Measurements from ENCODE around the gene MTG2. TPM values are rescaled to one million over a fixed set of nuclear protein-coding genes. Genes with fewer than 3 reads are reported as not detected.

Gene MTG2
- total RNA-seq, 1 donor from 2014 or later, result 29.3 TPM

DNA sequence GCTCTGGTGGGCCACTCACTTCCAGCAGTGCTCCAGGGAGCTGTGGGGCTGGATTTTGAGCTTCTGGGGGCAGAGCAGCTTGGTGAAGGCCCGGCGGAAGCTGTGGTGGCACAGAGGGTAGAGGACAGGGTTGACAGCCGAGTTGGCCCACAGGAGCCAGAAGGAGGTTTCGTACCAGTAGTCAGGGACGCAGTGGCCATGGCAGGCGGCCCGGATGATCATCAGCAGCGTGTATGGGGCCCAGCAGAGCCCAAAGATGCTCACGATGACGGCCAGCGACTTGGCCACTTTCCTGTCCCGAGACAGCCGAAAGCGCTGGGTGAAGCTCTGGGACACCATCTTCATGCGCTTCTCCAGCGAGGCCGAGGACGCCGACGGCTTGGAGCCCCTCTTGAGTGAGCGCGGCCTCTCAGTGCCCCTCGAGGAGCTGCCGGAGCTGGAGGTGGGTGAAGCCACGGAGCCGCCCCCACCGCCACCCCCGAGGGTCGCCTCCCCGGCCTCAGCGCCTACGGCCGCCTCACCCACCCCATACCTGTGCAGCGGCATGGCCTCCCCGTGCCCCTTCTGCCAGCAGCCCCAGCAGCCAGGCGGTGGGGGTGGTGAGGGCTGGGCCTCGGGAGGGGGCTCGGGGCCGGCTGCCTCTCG lies 33.3 kb downstream of the MTG2 start:
- no peak overlapping the region for H3K27ac Mint-ChIP-seq (ENCODE audit: unreplicated experiment)
- H3K9me3 Mint-ChIP-seq (ENCODE audit: unreplicated experiment), result no peaks in the 10 kb centered on the region
- H3K4me1 Mint-ChIP-seq (ENCODE audit: unreplicated experiment), result peaks cover 8% of the 10 kb centered on the region
- no peak overlapping the region for H3K4me3 Mint-ChIP-seq (ENCODE audit: unreplicated experiment)
- H3K36me3 Mint-ChIP-seq (ENCODE audit: unreplicated experiment), result no peaks in the 10 kb centered on the region
- no peak for DNase-seq (ENCODE audit: extremely low spot score, unreplicated experiment)
- TF ChIP-seq, protein P1, sequence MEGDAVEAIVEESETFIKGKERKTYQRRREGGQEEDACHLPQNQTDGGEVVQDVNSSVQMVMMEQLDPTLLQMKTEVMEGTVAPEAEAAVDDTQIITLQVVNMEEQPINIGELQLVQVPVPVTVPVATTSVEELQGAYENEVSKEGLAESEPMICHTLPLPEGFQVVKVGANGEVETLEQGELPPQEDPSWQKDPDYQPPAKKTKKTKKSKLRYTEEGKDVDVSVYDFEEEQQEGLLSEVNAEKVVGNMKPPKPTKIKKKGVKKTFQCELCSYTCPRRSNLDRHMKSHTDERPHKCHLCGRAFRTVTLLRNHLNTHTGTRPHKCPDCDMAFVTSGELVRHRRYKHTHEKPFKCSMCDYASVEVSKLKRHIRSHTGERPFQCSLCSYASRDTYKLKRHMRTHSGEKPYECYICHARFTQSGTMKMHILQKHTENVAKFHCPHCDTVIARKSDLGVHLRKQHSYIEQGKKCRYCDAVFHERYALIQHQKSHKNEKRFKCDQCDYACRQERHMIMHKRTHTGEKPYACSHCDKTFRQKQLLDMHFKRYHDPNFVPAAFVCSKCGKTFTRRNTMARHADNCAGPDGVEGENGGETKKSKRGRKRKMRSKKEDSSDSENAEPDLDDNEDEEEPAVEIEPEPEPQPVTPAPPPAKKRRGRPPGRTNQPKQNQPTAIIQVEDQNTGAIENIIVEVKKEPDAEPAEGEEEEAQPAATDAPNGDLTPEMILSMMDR (IDR thresholded peaks at IDR 0.05), result no peak
- peaks cover 25% of the 10 kb centered on the region for H3K27me3 Mint-ChIP-seq (ENCODE audit: unreplicated experiment)

DNA sequence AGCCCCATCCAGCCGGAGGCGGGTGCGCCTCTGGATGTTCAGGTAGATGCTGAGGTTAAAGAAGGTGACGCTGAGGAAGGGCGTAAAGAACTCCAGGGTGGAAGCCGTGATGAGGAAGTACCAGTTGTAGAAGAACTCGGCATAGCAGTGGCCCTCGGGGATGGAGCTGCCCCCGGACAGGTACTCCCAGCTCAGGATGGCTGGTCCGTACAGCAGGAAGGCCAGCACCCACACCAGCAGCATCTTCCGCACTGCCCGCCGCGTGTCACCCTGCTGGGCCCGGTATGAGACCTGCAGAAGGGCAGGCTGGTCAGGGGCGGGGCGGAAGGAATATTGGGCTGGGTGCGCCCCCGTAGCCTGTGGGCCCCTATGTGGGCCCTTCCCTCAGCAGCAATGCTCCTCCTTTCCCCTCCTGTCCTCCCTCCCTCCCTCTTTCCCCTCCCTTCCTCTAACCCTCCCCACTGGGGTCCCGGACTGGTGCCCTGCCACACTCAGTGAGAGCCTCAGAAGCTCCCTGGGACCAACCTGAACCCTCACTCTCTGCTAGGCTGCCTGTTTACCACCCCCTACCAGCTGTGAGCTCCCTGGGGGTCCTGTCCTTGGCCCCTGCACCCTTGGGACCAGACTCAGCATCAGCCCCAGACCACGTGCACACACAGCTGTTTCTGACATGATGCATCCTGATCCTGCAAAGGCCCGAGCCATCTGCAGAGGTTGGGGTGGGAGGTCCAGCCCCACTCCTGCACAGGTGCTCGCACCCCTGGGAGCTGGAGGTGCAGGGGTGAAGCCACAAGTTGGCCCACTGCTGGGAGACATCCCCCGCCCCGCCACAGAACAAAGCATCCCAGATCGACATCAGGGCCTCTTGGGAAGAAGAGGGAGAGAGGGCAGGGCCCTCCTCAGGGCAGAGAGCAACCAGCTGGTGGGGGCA lies 34.1 kb downstream of the MTG2 start:
- no peak overlapping the region for H3K27ac Mint-ChIP-seq (ENCODE audit: unreplicated experiment)
- no peaks in the 10 kb centered on the region for H3K9me3 Mint-ChIP-seq (ENCODE audit: unreplicated experiment)
- no peak overlapping the region for H3K4me3 Mint-ChIP-seq (ENCODE audit: unreplicated experiment)
- peaks cover 29% of the 10 kb centered on the region for H3K27me3 Mint-ChIP-seq (ENCODE audit: unreplicated experiment)
- TF ChIP-seq, protein P1 (IDR thresholded peaks at IDR 0.05), result no peak
- DNase-seq (ENCODE audit: extremely low spot score, unreplicated experiment), result no peak
- no peaks in the 10 kb centered on the region for H3K36me3 Mint-ChIP-seq (ENCODE audit: unreplicated experiment)
- H3K4me1 Mint-ChIP-seq (ENCODE audit: unreplicated experiment), result peaks cover 8% of the 10 kb centered on the region

GRCh38 chr20:62217913-62218773 lies 35.3 kb downstream of the MTG2 start:
- DNase-seq (ENCODE audit: extremely low spot score, unreplicated experiment), result no peak

GRCh38 chr20:62219101-62219991 lies 36.5 kb downstream of the MTG2 start:
- TF ChIP-seq, protein P1 (IDR thresholded peaks at IDR 0.05), result no peak
- Mint-ChIP-seq H3K27me3 (ENCODE audit: unreplicated experiment) (peaks cover 34% of the 10 kb centered on the region), H3K36me3 (ENCODE audit: unreplicated experiment) (no peaks in the 10 kb centered on the region), H3K4me1 (ENCODE audit: unreplicated experiment) (peaks cover 8% of the 10 kb centered on the region), H3K4me3 (ENCODE audit: unreplicated experiment) (peak overlapping the region; percentile 26), H3K9me3 (ENCODE audit: unreplicated experiment) (no peaks in the 10 kb centered on the region), H3K27ac (ENCODE audit: unreplicated experiment) (no peak overlapping the region)
- no peak for DNase-seq (ENCODE audit: extremely low spot score, unreplicated experiment)

More at GRCh38 chr20:62217913-62218773, 35.3 kb downstream of the MTG2 start:
- Mint-ChIP-seq H3K27ac (ENCODE audit: unreplicated experiment) (no peak overlapping the region), H3K4me1 (ENCODE audit: unreplicated experiment) (peaks cover 8% of the 10 kb centered on the region), H3K27me3 (ENCODE audit: unreplicated experiment) (peaks cover 31% of the 10 kb centered on the region), H3K4me3 (ENCODE audit: unreplicated experiment) (peak overlapping the region; percentile 18), H3K36me3 (ENCODE audit: unreplicated experiment) (no peaks in the 10 kb centered on the region), H3K9me3 (ENCODE audit: unreplicated experiment) (no peaks in the 10 kb centered on the region)
- TF ChIP-seq, protein P1 (IDR thresholded peaks at IDR 0.05), result no peak

Data from osteocyte (in vitro differentiated cells).